Amniotic stem cell (primary cell): ENCODE results near the gene PLCG2.
"Not testable (repeated sequence)": the region's sequence is repeated elsewhere in the genome, so short reads cannot be mapped to it uniquely, and the experiment has no call there.

Experiments used
- DNase-seq: peaks from one replicate; lab custom pipeline; 2025; lab: John Stamatoyannopoulos, UW

PLCG2 gene

GRCh38 chr16:81917375-81917774 is 138.3 kb downstream of the PLCG2 start:
- DNase-seq, result no peak

GRCh38 chr16:81918927-81919326 is 139.8 kb downstream of the PLCG2 start:
- DNase-seq, result no peak

GRCh38 chr16:81920498-81920897 is 141.4 kb downstream of the PLCG2 start:
- DNase-seq, result no peak

- DNase-seq, result no peak
Measured at GRCh38 chr16:81921085-81921814, 142.2 kb downstream of the PLCG2 start.

- no peak for DNase-seq
Measured at GRCh38 chr16:81921843-81922584, 142.9 kb downstream of the PLCG2 start.

GRCh38 chr16:81923296-81923695 is 144.2 kb downstream of the PLCG2 start:
- no peak for DNase-seq

- DNase-seq, result no peak
Measured at GRCh38 chr16:81925016-81925415, 145.9 kb downstream of the PLCG2 start.

GRCh38 chr16:81926036-81926435 is 146.9 kb downstream of the PLCG2 start:
- no peak for DNase-seq

GRCh38 chr16:81927561-81928185 is 148.6 kb downstream of the PLCG2 start:
- no peak for DNase-seq

- DNase-seq, result no peak
Measured at GRCh38 chr16:81928271-81928918, 149.3 kb downstream of the PLCG2 start.

- DNase-seq, result no peak
Measured at GRCh38 chr16:81928975-81929374, 149.9 kb downstream of the PLCG2 start.

GRCh38 chr16:81929841-81930240 is 150.8 kb downstream of the PLCG2 start:
- DNase-seq, result no peak

GRCh38 chr16:81931927-81932326 is 152.8 kb downstream of the PLCG2 start:
- DNase-seq, result no peak

- DNase-seq, result no peak
Measured at GRCh38 chr16:81932668-81933067, 153.6 kb downstream of the PLCG2 start.

- no peak for DNase-seq
Measured at GRCh38 chr16:81933361-81933760, 154.3 kb downstream of the PLCG2 start.

- DNase-seq, result not testable (repeated sequence)
Measured at GRCh38 chr16:81934711-81935110, 155.6 kb downstream of the PLCG2 start.

GRCh38 chr16:81936209-81937000 is 157.3 kb downstream of the PLCG2 start:
- no peak for DNase-seq

GRCh38 chr16:81937305-81938038 is 158.4 kb downstream of the PLCG2 start:
- DNase-seq, result no peak

GRCh38 chr16:81938326-81939163 is 159.5 kb downstream of the PLCG2 start:
- no peak for DNase-seq
